ENCODE results near the gene CACNA2D4.

- no peak for TF ChIP-seq POLR2A (IDR thresholded peaks at IDR 0.05)
- TF ChIP-seq CTCF (IDR thresholded peaks at IDR 0.05): no peak
Observed at GRCh38 chr12:1844223-1844622, 74.2 kb downstream of the CACNA2D4 start.

Measured in thyroid gland (tissue), 4 donors.